ENCODE results near the gene SART1. TPM values are rescaled to one million over a fixed set of nuclear protein-coding genes. Genes with fewer than 3 reads are reported as not detected.

Gene SART1
- total and polyA plus RNA-seq, 10 of the 15 experiments (the other 5 are each of a cell fraction or from before 2014, with no cell fraction given), result 6.2 to 60.5 (median 37.4) TPM

- no peak for FAIRE-seq
- POLR2A ChIA-PET, result no interaction called here
- in situ Hi-C loops (cut with MboI) (no loop called here), intact Hi-C loops (cut with micrococcal nuclease; ENCODE audit: unreplicated experiment) (no loop called here)
- Histone ChIP-seq H4K20me1 (ENCODE audit: control insufficient read depth, insufficient read depth) (no peaks in the 10 kb centered on the region), H3K9me3 (replicated peaks; ENCODE audit: control insufficient read depth, insufficient read depth, low read length) (no peaks in the 10 kb centered on the region), H3K36me3 (ENCODE audit: control insufficient read depth in 2 of 2, insufficient read depth in 2 of 2, low read length in 1 of 2) (no peaks in the 10 kb centered on the region), H3K9ac (ENCODE audit: control insufficient read depth, insufficient read depth, low read length) (no peak overlapping the region), H3K4me1 (ENCODE audit: control insufficient read depth, insufficient read depth, low read length) (no peaks in the 10 kb centered on the region), H3K27me3 (replicated peaks in 1 of 2; ENCODE audit: control insufficient read depth in 2 of 2, insufficient read depth in 2 of 2, low read length in 1 of 2) (peaks cover 3 to 7% of the 10 kb centered on the region in 2 experiments), H3K4me3 (no peak overlapping the region), H3K79me2 (ENCODE audit: control insufficient read depth, insufficient read depth, low read length) (no peaks in the 10 kb centered on the region), H3K4me2 (ENCODE audit: control insufficient read depth, insufficient read depth) (no peak overlapping the region), H3K27ac (ENCODE audit: control insufficient read depth, insufficient read depth) (no peak overlapping the region), H2AFZ (ENCODE audit: control insufficient read depth, low read depth, low read length) (no peak overlapping the region)
- SMC1A ChIA-PET (ENCODE audit: uncharacterized antibody, unreplicated experiment), result no interaction called here
- CTCF ChIA-PET, result interaction anchor here (2.0 kb wide), 1 partner anchor 8 kb away, joined by 9 read pairs; no protein-coding TSS in a partner anchor
- ATAC-seq, result no peak
- no peak for DNase-seq (ENCODE audit: low read depth, low spot score)
- BruUV-seq (replicated peaks), result no TSS peak
- 47% methylated on average over 7 of the region's 7 CpGs for WGBS (ENCODE audit: insufficient coverage, insufficient replicate concordance, low lambda C conversion rate, missing lambda C conversion rate)
- TF ChIP-seq FOS (IDR thresholded peaks at IDR 0.05; ENCODE audit: borderline replicate concordance, extremely low read depth, insufficient read length) (no peak), NFYB (IDR thresholded peaks at IDR 0.05; ENCODE audit: insufficient read depth, low read depth, low read length) (no peak)
- RAD21 ChIA-PET (ENCODE audit: unreplicated experiment), result no interaction called here
Measured at GRCh38 chr11:66013762-66014100, 52.2 kb downstream of the SART1 start.

DNA sequence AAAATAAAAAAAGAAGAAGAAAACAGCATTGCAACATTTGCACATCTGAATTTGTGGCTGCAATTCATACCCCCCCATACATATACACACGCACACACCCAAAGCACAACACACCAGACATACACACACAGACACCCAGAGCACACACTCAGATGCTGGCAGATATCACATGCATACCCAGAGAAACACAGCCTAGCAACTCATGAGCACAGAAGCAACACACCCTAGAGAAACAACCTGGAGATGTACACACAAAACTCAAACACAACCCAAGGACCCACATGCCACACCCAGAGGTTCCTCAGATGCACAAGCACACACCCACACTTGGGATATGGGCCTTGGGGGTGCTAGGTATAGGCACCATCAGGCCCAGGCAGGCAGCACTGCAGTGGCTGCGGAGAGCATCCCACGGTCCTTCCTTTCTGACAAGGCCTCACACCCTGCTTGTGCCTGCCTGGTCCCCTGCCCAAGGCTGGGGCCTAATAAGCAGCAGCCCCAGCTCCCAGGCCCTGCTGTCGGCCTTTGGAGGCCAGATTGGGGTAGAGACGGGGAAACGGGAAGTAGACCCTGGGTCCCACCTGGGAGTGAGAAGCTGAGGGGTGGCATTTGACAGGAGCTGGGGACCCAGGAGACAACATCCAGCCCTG, 53.4 kb downstream of the SART1 start:
- Histone ChIP-seq H3K9ac (ENCODE audit: control insufficient read depth, insufficient read depth, low read length) (no peak overlapping the region), H3K9me3 (replicated peaks; ENCODE audit: control insufficient read depth, insufficient read depth, low read length) (no peaks in the 10 kb centered on the region), H3K27me3 (replicated peaks in 1 of 2; ENCODE audit: control insufficient read depth in 2 of 2, insufficient read depth in 2 of 2, low read length in 1 of 2) (peaks cover 3 to 7% of the 10 kb centered on the region in 2 experiments), H3K36me3 (ENCODE audit: control insufficient read depth in 2 of 2, insufficient read depth in 2 of 2, low read length in 1 of 2) (no peaks in the 10 kb centered on the region), H3K27ac (ENCODE audit: control insufficient read depth, insufficient read depth) (no peak overlapping the region), H3K79me2 (ENCODE audit: control insufficient read depth, insufficient read depth, low read length) (no peaks in the 10 kb centered on the region), H3K4me2 (ENCODE audit: control insufficient read depth, insufficient read depth) (no peak overlapping the region), H3K4me3 (no peak overlapping the region), H4K20me1 (ENCODE audit: control insufficient read depth, insufficient read depth) (no peaks in the 10 kb centered on the region), H3K4me1 (ENCODE audit: control insufficient read depth, insufficient read depth, low read length) (no peaks in the 10 kb centered on the region), H2AFZ (ENCODE audit: control insufficient read depth, low read depth, low read length) (no peak overlapping the region)
- ChIA-PET CTCF (no interaction called here), SMC1A (ENCODE audit: uncharacterized antibody, unreplicated experiment) (no interaction called here), RAD21 (ENCODE audit: unreplicated experiment) (no interaction called here), POLR2A (interaction anchor here (0.6 kb wide), 1 partner anchor 24 kb away, joined by 3 read pairs; no protein-coding TSS in a partner anchor)
- no peak for TF ChIP-seq SIN3A (IDR thresholded peaks at IDR 0.05; ENCODE audit: low read depth, low read length)
- TF ChIP-seq, protein P1, sequence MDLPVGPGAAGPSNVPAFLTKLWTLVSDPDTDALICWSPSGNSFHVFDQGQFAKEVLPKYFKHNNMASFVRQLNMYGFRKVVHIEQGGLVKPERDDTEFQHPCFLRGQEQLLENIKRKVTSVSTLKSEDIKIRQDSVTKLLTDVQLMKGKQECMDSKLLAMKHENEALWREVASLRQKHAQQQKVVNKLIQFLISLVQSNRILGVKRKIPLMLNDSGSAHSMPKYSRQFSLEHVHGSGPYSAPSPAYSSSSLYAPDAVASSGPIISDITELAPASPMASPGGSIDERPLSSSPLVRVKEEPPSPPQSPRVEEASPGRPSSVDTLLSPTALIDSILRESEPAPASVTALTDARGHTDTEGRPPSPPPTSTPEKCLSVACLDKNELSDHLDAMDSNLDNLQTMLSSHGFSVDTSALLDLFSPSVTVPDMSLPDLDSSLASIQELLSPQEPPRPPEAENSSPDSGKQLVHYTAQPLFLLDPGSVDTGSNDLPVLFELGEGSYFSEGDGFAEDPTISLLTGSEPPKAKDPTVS (IDR thresholded peaks at IDR 0.05; ENCODE audit: low read depth, low read length), result no peak
- TF ChIP-seq SP1 (IDR thresholded peaks at IDR 0.05; ENCODE audit: low read depth, low read length), result no peak
- TF ChIP-seq SUPT20H (IDR thresholded peaks at IDR 0.05; ENCODE audit: borderline replicate concordance, control insufficient read depth, low read depth, low read length), result no peak
- no peak for TF ChIP-seq RB1 (IDR thresholded peaks at IDR 0.05; ENCODE audit: borderline replicate concordance)
- TF ChIP-seq NFYA (IDR thresholded peaks at IDR 0.05; ENCODE audit: borderline replicate concordance, low read depth, low read length), result no peak
- no peak for FAIRE-seq
- WGBS (ENCODE audit: insufficient coverage, insufficient replicate concordance, low lambda C conversion rate, missing lambda C conversion rate), result 71% methylated on average over 6 of the region's 6 CpGs
- no TSS peak for BruUV-seq (replicated peaks)
- in situ Hi-C loops (cut with MboI) (no loop called here), intact Hi-C loops (cut with micrococcal nuclease; ENCODE audit: unreplicated experiment) (no loop called here)
- no peak for DNase-seq (ENCODE audit: low read depth, low spot score)
- no peak for ATAC-seq

Data from GM12878 (cell line).